ENCODE measurements around the gene ADAM23. TPM values are rescaled to one million over a fixed set of nuclear protein-coding genes. Genes with fewer than 3 reads are reported as not detected.

ADAM23 gene
- total RNA-seq, 6 experiments from 2014 or later = 0.47 to 2.6 (median 1.2) TPM

DNA sequence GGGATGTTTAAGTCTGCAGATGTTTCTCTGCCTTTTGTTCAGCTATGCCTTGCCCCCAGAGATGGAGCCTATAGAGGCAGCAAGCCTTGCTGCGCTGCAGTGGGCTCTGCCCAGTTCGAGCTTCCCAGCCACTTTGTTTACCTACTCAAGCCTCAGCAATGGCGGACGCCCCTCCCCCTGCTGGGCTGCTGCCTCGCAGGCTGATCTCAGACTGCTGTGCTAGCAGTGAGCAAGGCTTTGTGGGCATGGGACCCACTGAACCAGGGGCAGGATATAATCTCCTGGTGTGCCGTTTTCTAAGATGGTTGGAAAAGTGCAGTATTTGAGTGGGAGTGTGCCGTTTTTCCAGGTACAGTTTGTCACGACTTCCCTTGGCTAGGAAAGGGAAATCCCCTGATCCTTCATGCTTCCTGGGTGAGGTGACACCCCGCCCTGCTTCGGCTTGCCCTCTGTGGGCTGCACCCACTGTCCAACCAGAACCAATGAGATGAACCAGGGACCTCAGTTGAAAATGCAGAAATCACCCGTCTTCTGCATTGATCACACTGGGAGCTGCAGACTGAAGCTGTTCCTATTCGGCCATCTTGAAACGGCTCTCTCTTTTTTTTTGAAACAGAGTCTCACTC lies 27.6 kb upstream of the ADAM23 start:
- Mint-ChIP-seq H3K36me3 (ENCODE audit: low read depth) (no peaks in the 10 kb centered on the region), H3K4me3 (no peak overlapping the region), H3K4me1 (ENCODE audit: low read depth) (no peaks in the 10 kb centered on the region), H3K9me3 (peaks cover 37% of the 10 kb centered on the region), H3K27ac (no peak overlapping the region), H3K27me3 (ENCODE audit: insufficient read depth) (no peaks in the 10 kb centered on the region; the same call in 1 of the 2 replicates)
- DNase-seq = no peak
- TF ChIP-seq, protein P1, sequence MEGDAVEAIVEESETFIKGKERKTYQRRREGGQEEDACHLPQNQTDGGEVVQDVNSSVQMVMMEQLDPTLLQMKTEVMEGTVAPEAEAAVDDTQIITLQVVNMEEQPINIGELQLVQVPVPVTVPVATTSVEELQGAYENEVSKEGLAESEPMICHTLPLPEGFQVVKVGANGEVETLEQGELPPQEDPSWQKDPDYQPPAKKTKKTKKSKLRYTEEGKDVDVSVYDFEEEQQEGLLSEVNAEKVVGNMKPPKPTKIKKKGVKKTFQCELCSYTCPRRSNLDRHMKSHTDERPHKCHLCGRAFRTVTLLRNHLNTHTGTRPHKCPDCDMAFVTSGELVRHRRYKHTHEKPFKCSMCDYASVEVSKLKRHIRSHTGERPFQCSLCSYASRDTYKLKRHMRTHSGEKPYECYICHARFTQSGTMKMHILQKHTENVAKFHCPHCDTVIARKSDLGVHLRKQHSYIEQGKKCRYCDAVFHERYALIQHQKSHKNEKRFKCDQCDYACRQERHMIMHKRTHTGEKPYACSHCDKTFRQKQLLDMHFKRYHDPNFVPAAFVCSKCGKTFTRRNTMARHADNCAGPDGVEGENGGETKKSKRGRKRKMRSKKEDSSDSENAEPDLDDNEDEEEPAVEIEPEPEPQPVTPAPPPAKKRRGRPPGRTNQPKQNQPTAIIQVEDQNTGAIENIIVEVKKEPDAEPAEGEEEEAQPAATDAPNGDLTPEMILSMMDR (IDR thresholded peaks at IDR 0.05) = no peak

DNA sequence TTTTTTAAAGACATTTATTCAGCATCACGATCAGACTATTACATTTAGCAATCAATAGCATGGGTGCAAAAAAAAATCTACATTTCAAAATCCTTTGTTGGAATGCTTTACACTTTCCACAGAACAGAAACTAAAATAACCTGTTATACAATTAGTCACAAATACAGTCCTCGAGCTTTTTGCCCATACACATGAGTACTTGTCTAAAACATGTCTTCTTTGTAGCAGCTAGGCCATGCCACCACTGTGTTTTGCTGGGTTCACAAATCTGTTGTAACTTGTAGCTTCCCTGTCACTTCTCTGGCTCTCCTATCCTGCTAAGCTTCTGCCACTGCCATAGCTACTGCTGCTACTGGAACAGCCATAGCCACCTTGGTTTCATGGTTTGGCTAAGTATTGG lies 24.4 kb upstream of the ADAM23 start:
- Mint-ChIP-seq H3K27ac (no peak overlapping the region), H3K4me3 (no peak overlapping the region), H3K36me3 (ENCODE audit: low read depth) (no peaks in the 10 kb centered on the region), H3K9me3 (peaks cover 32% of the 10 kb centered on the region), H3K4me1 (ENCODE audit: low read depth) (no peaks in the 10 kb centered on the region), H3K27me3 (ENCODE audit: insufficient read depth) (no peaks in the 10 kb centered on the region; the same call in 1 of the 2 replicates)
- no peak for DNase-seq
- TF ChIP-seq, protein P1 (IDR thresholded peaks at IDR 0.05) = no peak

DNA sequence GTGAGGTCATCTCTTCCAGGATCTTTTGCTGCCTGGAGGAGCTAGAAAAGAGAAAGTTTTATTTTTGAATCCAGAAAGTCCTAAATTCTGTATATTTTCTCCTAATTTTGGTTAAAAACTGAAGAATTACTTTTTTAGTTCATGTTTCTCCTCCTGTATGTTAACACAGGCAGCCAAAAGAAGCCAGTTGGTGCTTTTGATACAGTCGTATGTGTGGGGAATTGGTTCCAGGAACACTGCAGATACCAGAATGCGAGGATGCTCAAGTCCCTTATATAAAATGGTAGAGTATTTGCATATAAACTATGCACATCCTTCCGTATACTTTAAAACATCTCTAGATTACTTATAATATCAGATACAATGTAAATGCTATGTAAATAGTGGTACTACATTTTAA lies 22.6 kb upstream of the ADAM23 start:
- TF ChIP-seq, protein P1 (IDR thresholded peaks at IDR 0.05) = no peak
- Mint-ChIP-seq H3K27ac (no peak overlapping the region), H3K4me3 (no peak overlapping the region), H3K36me3 (ENCODE audit: low read depth) (no peaks in the 10 kb centered on the region), H3K9me3 (peaks cover 23% of the 10 kb centered on the region), H3K27me3 (ENCODE audit: insufficient read depth) (no peaks in the 10 kb centered on the region), H3K4me1 (ENCODE audit: low read depth) (no peaks in the 10 kb centered on the region)
- no peak for DNase-seq

GRCh38 chr2:206422493-206422892 lies 20.8 kb upstream of the ADAM23 start:
- peaks cover 17% of the 10 kb centered on the region for H3K9me3 Mint-ChIP-seq
- no peak overlapping the region for H3K27ac Mint-ChIP-seq
- H3K4me1 Mint-ChIP-seq (ENCODE audit: low read depth) = no peaks in the 10 kb centered on the region
- H3K4me3 Mint-ChIP-seq = no peak overlapping the region
- TF ChIP-seq, protein P1 (IDR thresholded peaks at IDR 0.05) = no peak
- no peak for DNase-seq
- no peaks in the 10 kb centered on the region for H3K36me3 Mint-ChIP-seq (ENCODE audit: low read depth)
- H3K27me3 Mint-ChIP-seq (ENCODE audit: insufficient read depth) = no peaks in the 10 kb centered on the region

DNA sequence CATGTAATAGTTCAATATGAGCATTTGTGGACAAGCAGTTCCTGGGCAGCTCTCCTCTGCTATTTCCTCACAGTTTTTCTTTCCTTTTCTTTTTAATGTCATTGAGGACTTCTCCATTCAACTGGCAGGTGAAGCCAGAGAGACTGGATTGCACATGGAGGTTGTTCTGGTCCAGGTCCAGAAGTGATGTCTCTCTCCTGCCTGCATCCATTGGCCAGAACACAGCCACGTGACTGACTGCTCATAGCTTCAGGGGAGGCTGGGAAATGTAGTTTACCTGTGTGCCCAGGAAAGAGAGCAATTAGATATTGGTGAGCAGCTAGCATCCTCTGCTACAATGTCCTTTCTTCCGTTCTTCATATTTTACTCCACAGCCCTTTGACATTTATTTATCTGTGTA lies 20.2 kb upstream of the ADAM23 start:
- Mint-ChIP-seq H3K4me1 (ENCODE audit: low read depth) (no peaks in the 10 kb centered on the region), H3K27ac (no peak overlapping the region), H3K4me3 (no peak overlapping the region), H3K36me3 (ENCODE audit: low read depth) (no peaks in the 10 kb centered on the region), H3K9me3 (peaks cover 17% of the 10 kb centered on the region), H3K27me3 (ENCODE audit: insufficient read depth) (no peaks in the 10 kb centered on the region)
- TF ChIP-seq, protein P1 (IDR thresholded peaks at IDR 0.05) = no peak
- DNase-seq = no peak

Measured in HFFc6 (cell line).